Endothelial cell of umbilical vein (primary cell): ENCODE results near the gene MRTFA. TPM values are rescaled to one million over a fixed set of nuclear protein-coding genes. Genes with fewer than 3 reads are reported as not detected.
A peak's percentile ranks its signal among the peaks of the same experiment; 100 is the strongest.

Source experiments
- BruUV-seq: library from RNA; stranded (reverse); fragments of 400-500 nt; replicated peaks from 2 replicates; lab custom pipeline; 2021; lab: Mats Ljungman, UMichigan
- CTCF ChIA-PET: fragments of 300-600, 350-600 bp; sonication (Branson Sonifier 250); formaldehyde crosslinking; loops from one replicate; lab custom pipeline; 2021; ENCODE audit warnings: antibody characterized with exemption, inconsistent platforms; lab: Charles Lee
- POLR2A ChIA-PET: fragments of 300-600, 350-600 bp; sonication (Branson Sonifier 250); formaldehyde crosslinking; loops from one replicate; lab custom pipeline; 2021; ENCODE audit warnings: antibody characterized with exemption, inconsistent platforms; lab: Charles Lee
- DNase-seq: peaks from one replicate; pipeline ENCODE4 v3.0.0-alpha.2; 2011; ENCODE audit warnings: low read depth, low spot score
- FAIRE-seq: peaks from 2 replicates; lab custom pipeline; 2011; peaks lifted over from hg19 to GRCh38; lab: Jason Lieb, UNC
- H2AFZ ChIP-seq: 2 replicates; pipeline ENCODE4 v1.6.0; 2012; ENCODE audit warnings: low read depth, low read length, control low read depth, inconsistent platforms
- H3K27ac ChIP-seq: 2 replicates; pipeline ENCODE4 v1.5.1; 2011; ENCODE audit warnings: low read depth, mild to moderate bottlenecking, control low read depth, low read length, moderate library complexity; ENCODE audit not compliant: insufficient read depth
- H3K27me3 ChIP-seq, 2 experiments: 2 replicates each; pipeline versions ENCODE4 v1.6.0 to v1.6.1; 2011; ENCODE audit warnings: low read length in 2 of 2, mixed read lengths in 1 of 2; ENCODE audit not compliant: control insufficient read depth in 2 of 2, insufficient read depth in 2 of 2
- H3K36me3 ChIP-seq, 2 experiments: 2 replicates in 1 of 2; 3 replicates in 1 of 2; pipeline ENCODE4 v1.5.1; 2011; ENCODE audit warnings: low read length in 2 of 2, mild to moderate bottlenecking in 1 of 2, moderate library complexity in 1 of 2; ENCODE audit not compliant: control insufficient read depth in 2 of 2, insufficient read depth in 2 of 2; ENCODE audit errors: extremely low read depth in 1 of 2
- H3K4me1 ChIP-seq: 3 replicates; pipeline ENCODE4 v1.5.1; 2011; ENCODE audit warnings: mild to moderate bottlenecking, low read length; ENCODE audit not compliant: control insufficient read depth, insufficient read depth; ENCODE audit errors: extremely low read depth
- H3K4me2 ChIP-seq: 2 replicates; pipeline ENCODE4 v1.6.1; 2011; ENCODE audit warnings: low read length, control low read depth, mixed read lengths; ENCODE audit not compliant: insufficient read depth
- H3K4me3 ChIP-seq, 3 experiments: fragments of 200-600 bp in 1 of 3; sonication (generic), shearing (Covaris generic) in 1 of 3; replicated peaks in 1 of 3; 2 replicates each; pipeline ENCODE4 v1.5.1; 2011 to 2016; ENCODE audit warnings: control low read depth in 3 of 3, low read length in 3 of 3, mild to moderate bottlenecking in 2 of 3, inconsistent platforms in 1 of 3, low read depth in 1 of 3, moderate library complexity in 1 of 3; ENCODE audit not compliant: insufficient read depth in 1 of 3
- H3K79me2 ChIP-seq: 2 replicates; pipeline ENCODE4 v1.6.0; 2012; ENCODE audit warnings: low read length, inconsistent platforms; ENCODE audit not compliant: control insufficient read depth, insufficient read depth
- H3K9ac ChIP-seq: replicated peaks from 2 replicates; pipeline ENCODE3; 2011; ENCODE audit warnings: low read length, control low read depth; ENCODE audit not compliant: insufficient read depth; ENCODE audit errors: extremely low read depth
- H3K9me1 ChIP-seq: replicated peaks from 3 replicates; pipeline ENCODE4 v1.6.0; 2011; ENCODE audit warnings: mild to moderate bottlenecking, low read length; ENCODE audit not compliant: control insufficient read depth, insufficient read depth; ENCODE audit errors: extremely low read depth
- H3K9me3 ChIP-seq: replicated peaks from 2 replicates; pipeline ENCODE4 v1.5.1; 2012; ENCODE audit warnings: low read length, inconsistent platforms; ENCODE audit not compliant: control insufficient read depth, insufficient read depth
- H4K20me1 ChIP-seq: replicated peaks from 2 replicates; pipeline ENCODE3; 2011; ENCODE audit warnings: mild to moderate bottlenecking, low read length; ENCODE audit not compliant: control insufficient read depth, insufficient read depth; ENCODE audit errors: extremely low read depth
- EZH2 ChIP-seq: IDR thresholded peaks from 2 replicates; pipeline ENCODE4 v1.6.1; 2012; ENCODE audit warnings: borderline replicate concordance, low read depth, mild to moderate bottlenecking, moderate library complexity, low read length, inconsistent platforms; ENCODE audit not compliant: severe bottlenecking
- GATA2 ChIP-seq: IDR thresholded peaks from 2 replicates; pipeline ENCODE4 v1.7.0; 2011; ENCODE audit warnings: low read depth, mild to moderate bottlenecking, moderate library complexity, mixed read lengths, low read length; ENCODE audit not compliant: insufficient read length, insufficient read depth
- MYC ChIP-seq: IDR thresholded peaks from one replicate; pipeline ENCODE4 v1.6.1; 2011; ENCODE audit warnings: mild to moderate bottlenecking, low read depth, low read length
- POLR2AphosphoS5 ChIP-seq: IDR thresholded peaks from 2 replicates; pipeline ENCODE4 v1.6.1; 2012; ENCODE audit warnings: low read depth, mild to moderate bottlenecking, control low read depth, low read length, moderate library complexity; ENCODE audit not compliant: insufficient read depth
- dilution Hi-C: fragments of 300-500 bp; cut with MboI; formaldehyde crosslinking; loops from one replicate; pipeline ENCODE4 v1.15.0; 2019; ENCODE audit warnings: low sequenced_read_pairs; ENCODE audit not compliant: extremely low pct_ligation_motif_present
- intact Hi-C: fragments of 100-400 bp; cut with micrococcal nuclease; formaldehyde crosslinking; loops from one replicate; pipeline ENCODE4 v1.10.0; 2022
- polyA plus RNA-seq, 4 experiments: library from polyadenylated mRNA; depleted of rRNA in 3 of 4; stranded (reverse) in 3 of 4; unstranded in 1 of 4; fragments of >200 nt; gene quantifications; 2 replicates each; pipeline versions ENCODE4 v1.2.1 to v1.2.3, GENCODE V29; 2011 to 2012; ENCODE audit warnings: missing spikeins in 1 of 4
- total RNA-seq: library from RNA; stranded (reverse); gene quantifications from 2 replicates; pipeline ENCODE4 v1.2.3, GENCODE V29; 2021
- TF ChIP-seq, protein P1 (sequence below): IDR thresholded peaks from 2 replicates; pipeline ENCODE4 v1.6.1; 2011; ENCODE audit not compliant: insufficient read depth, insufficient read length
- TF ChIP-seq, protein P2 (sequence below), 2 donors: IDR thresholded peaks; 1 replicate in 1 of 2; 2 replicates in 1 of 2; pipeline ENCODE4 v1.5.1; 2011; ENCODE audit warnings: low read length in 2 of 2, mild to moderate bottlenecking in 2 of 2, moderate library complexity in 2 of 2, control low read depth in 1 of 2, inconsistent platforms in 1 of 2, low read depth in 1 of 2; ENCODE audit not compliant: insufficient read depth in 1 of 2; ENCODE audit errors: extremely low read depth in 1 of 2

The MRTFA gene
- total and polyA plus RNA-seq, 2 donors (not counting 3 experiments of a cell fraction or from before 2014, with no cell fraction given): 13.6 to 44.1 TPM

DNA sequence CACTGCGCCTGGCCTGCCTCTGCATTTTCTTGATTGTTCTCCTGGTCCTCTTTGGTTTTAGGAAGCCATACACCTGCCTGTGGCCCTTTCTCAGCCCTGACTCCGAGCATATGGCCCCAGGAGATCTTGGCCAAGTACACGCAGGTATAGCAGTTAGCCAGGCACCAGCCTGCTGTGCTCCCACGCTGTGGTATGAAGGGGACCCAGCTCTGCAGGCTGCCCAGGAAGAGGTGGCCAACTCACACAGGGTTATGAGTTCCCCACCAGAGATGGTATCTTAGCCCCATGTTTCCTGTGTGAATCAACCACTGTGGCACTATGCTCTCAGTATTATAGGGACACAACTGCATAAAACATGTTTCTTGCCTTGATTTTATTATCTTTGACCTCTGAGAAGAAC lies 235.0 kb downstream of the MRTFA start:
- no peak overlapping the region for H2AFZ ChIP-seq
- no peaks in the 10 kb centered on the region for H4K20me1 ChIP-seq
- TF ChIP-seq EZH2 (no peak), GATA2 (peak; percentile 68)
- peaks cover 12% of the 10 kb centered on the region for H3K4me1 ChIP-seq
- intact Hi-C loops: no loop called here
- dilution Hi-C loops: no loop called here
- H3K79me2 ChIP-seq: peaks cover 4% of the 10 kb centered on the region
- H3K36me3 ChIP-seq: peaks cover 4 to 23% of the 10 kb centered on the region in 2 experiments
- H3K9ac ChIP-seq: no peak overlapping the region
- H3K9me1 ChIP-seq: no peaks in the 10 kb centered on the region
- no peak overlapping the region for H3K4me2 ChIP-seq
- FAIRE-seq: no peak
- H3K9me3 ChIP-seq: no peaks in the 10 kb centered on the region
- ChIA-PET CTCF (no interaction called here), POLR2A (no interaction called here)
- no peaks in the 10 kb centered on the region for H3K27me3 ChIP-seq
- H3K27ac ChIP-seq: no peak overlapping the region
- H3K4me3 ChIP-seq: no peak overlapping the region
- no TSS peak for BruUV-seq
- DNase-seq: no peak

DNA sequence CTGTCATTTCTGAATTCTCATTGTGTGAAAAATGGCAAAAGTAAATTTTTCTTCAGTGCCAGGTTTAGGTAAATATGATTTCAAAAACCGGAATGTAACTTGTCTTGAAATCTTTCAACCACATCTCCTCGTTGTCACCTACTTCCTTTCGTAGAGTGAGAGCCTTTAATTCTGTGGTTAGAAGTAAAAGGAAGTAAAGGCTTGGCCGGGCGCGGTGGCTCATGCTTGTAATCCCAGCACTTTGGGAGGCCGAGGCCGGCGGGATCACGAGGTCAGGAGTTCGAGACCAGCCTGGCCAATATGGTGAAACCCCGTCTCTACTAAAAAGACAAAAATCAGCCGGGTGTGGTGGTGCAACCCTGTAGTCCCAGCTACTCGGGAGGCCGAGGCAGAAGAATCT lies 236.4 kb downstream of the MRTFA start:
- ChIA-PET CTCF (interaction anchor here (1.4 kb wide), 1 partner anchor 15 kb away, joined by 3 read pairs; no protein-coding TSS in a partner anchor), POLR2A (no interaction called here)
- BruUV-seq: no TSS peak
- Histone ChIP-seq H3K36me3 (peaks cover 4 to 13% of the 10 kb centered on the region in 2 experiments), H3K27ac (no peak overlapping the region), H3K9me3 (no peaks in the 10 kb centered on the region), H3K4me1 (peaks cover 13% of the 10 kb centered on the region), H3K79me2 (peaks cover 4% of the 10 kb centered on the region), H3K4me2 (no peak overlapping the region), H3K27me3 (no peaks in the 10 kb centered on the region), H2AFZ (no peak overlapping the region), H3K9me1 (no peaks in the 10 kb centered on the region), H4K20me1 (no peaks in the 10 kb centered on the region), H3K9ac (no peak overlapping the region), H3K4me3 (no peak overlapping the region)
- intact Hi-C loops: no loop called here
- dilution Hi-C loops: no loop called here
- no peak for FAIRE-seq
- no peak for DNase-seq
- TF ChIP-seq, protein P1, sequence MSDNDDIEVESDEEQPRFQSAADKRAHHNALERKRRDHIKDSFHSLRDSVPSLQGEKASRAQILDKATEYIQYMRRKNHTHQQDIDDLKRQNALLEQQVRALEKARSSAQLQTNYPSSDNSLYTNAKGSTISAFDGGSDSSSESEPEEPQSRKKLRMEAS: no peak
- TF ChIP-seq EZH2: no peak
- no peak for TF ChIP-seq POLR2AphosphoS5
- TF ChIP-seq, protein P2, sequence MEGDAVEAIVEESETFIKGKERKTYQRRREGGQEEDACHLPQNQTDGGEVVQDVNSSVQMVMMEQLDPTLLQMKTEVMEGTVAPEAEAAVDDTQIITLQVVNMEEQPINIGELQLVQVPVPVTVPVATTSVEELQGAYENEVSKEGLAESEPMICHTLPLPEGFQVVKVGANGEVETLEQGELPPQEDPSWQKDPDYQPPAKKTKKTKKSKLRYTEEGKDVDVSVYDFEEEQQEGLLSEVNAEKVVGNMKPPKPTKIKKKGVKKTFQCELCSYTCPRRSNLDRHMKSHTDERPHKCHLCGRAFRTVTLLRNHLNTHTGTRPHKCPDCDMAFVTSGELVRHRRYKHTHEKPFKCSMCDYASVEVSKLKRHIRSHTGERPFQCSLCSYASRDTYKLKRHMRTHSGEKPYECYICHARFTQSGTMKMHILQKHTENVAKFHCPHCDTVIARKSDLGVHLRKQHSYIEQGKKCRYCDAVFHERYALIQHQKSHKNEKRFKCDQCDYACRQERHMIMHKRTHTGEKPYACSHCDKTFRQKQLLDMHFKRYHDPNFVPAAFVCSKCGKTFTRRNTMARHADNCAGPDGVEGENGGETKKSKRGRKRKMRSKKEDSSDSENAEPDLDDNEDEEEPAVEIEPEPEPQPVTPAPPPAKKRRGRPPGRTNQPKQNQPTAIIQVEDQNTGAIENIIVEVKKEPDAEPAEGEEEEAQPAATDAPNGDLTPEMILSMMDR (IDR thresholded peaks at IDR 0.05; ENCODE audit: extremely low read depth in 1 of 2, insufficient read depth in 1 of 2, low read depth in 1 of 2, low read length in 2 of 2): no peak
- TF ChIP-seq MYC: no peak
